Right lobe of liver (tissue), 4 donors: ENCODE results near the gene PSKH1.

ENCODE experiments used
- POLR2A ChIP-seq: fragments of 450-650 bp; IDR thresholded peaks from one replicate; pipeline ENCODE4 v1.6.1; 2017; ENCODE audit warnings: antibody characterized with exemption, mild to moderate bottlenecking
- TF ChIP-seq, protein P1 (sequence below), 4 donors: fragments of 200-600 bp in 3 of 4; fragments of 450-650 bp in 1 of 4; IDR thresholded peaks; one replicate each; pipeline versions ENCODE4 v1.5.1 to v1.8.0; 2016 to 2022; ENCODE audit warnings: antibody characterized with exemption in 4 of 4, mild to moderate bottlenecking in 2 of 4
- donor health status: DM: no; HTN: no; CAD: no.
- donor health status: DM: no; HTN: no; CAD: no.
- donor health status: DM: no; HTN: yes; CAD: no.

DNA sequence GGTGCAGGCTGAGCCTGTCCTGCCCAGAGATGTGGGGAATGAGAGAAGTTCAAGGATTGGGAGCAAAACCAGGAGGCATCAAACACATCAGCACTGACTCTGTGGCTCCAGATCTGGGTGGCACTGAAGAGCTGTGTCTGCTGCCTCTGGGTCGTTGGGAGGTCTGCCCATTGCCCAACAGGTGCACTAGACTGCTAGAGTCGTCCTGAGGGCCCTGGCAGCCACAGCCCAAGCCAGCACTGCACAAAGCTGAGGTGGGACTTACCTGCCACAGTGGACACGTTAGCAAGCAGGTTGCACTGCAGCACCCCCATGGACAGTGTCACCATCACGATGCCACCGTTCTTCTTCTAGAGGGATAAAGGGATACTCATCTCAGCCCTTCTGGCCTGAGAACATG, 84.0 kb downstream of the PSKH1 start:
- TF ChIP-seq, protein P1, sequence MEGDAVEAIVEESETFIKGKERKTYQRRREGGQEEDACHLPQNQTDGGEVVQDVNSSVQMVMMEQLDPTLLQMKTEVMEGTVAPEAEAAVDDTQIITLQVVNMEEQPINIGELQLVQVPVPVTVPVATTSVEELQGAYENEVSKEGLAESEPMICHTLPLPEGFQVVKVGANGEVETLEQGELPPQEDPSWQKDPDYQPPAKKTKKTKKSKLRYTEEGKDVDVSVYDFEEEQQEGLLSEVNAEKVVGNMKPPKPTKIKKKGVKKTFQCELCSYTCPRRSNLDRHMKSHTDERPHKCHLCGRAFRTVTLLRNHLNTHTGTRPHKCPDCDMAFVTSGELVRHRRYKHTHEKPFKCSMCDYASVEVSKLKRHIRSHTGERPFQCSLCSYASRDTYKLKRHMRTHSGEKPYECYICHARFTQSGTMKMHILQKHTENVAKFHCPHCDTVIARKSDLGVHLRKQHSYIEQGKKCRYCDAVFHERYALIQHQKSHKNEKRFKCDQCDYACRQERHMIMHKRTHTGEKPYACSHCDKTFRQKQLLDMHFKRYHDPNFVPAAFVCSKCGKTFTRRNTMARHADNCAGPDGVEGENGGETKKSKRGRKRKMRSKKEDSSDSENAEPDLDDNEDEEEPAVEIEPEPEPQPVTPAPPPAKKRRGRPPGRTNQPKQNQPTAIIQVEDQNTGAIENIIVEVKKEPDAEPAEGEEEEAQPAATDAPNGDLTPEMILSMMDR (IDR thresholded peaks at IDR 0.05) = no peak
- TF ChIP-seq POLR2A = no peak
